GM12801 (cell line): ENCODE results near the gene ACTR10.

Source experiments
- CTCF ChIP-seq: IDR thresholded peaks from one replicate; pipeline ENCODE4 v1.5.1; 2011; ENCODE audit warnings: control low read depth; ENCODE audit not compliant: insufficient read length; ENCODE audit errors: extremely low read depth

The ACTR10 gene

GRCh38 chr14:58227096-58227819 lies 27.3 kb downstream of the ACTR10 start:
- TF ChIP-seq CTCF = no peak

- TF ChIP-seq CTCF = no peak
These were observed 38.6 kb downstream of the ACTR10 start for GRCh38 chr14:58238252-58239243.

GRCh38 chr14:58239244-58240195 lies 39.6 kb downstream of the ACTR10 start:
- TF ChIP-seq CTCF = no peak

GRCh38 chr14:58243790-58244555 lies 44.0 kb downstream of the ACTR10 start:
- no peak for TF ChIP-seq CTCF

GRCh38 chr14:58244556-58245387 lies 44.8 kb downstream of the ACTR10 start, which contains the start of gene PSMA3:
PSMA3 (plus strand) TSS chr14:58244843; CDS start chr14:58244921, 78 bp downstream.
- TF ChIP-seq CTCF = no peak

GRCh38 chr14:58245562-58245961 lies 45.6 kb downstream of the ACTR10 start:
- no peak for TF ChIP-seq CTCF
